AG09309 (cell line): ENCODE results near the gene PRX.
A peak's percentile ranks its signal among the peaks of the same experiment; 100 is the strongest.

Experiments
- DNase-seq: peaks from one replicate; pipeline ENCODE4 v3.0.0-alpha.2; 2010; ENCODE audit warnings: low read depth
- H3K4me3 ChIP-seq: 2 replicates; pipeline ENCODE4 v1.5.1; 2011; ENCODE audit warnings: mild to moderate bottlenecking, low read depth, low read length, moderate library complexity; ENCODE audit not compliant: control insufficient read depth
- CTCF ChIP-seq: IDR thresholded peaks from 2 replicates; pipeline ENCODE4 v1.5.1; 2011; ENCODE audit warnings: mild to moderate bottlenecking, low read depth, low read length, inconsistent platforms; ENCODE audit not compliant: insufficient read depth, control insufficient read depth; ENCODE audit errors: missing control alignments

The PRX gene

GRCh38 chr19:40403262-40403984 is 9.8 kb downstream of the PRX start:
- peak; percentile 40 for DNase-seq
- TF ChIP-seq CTCF = no peak
- peak overlapping the region; percentile 71 for H3K4me3 ChIP-seq

- no peak for DNase-seq
- no peak overlapping the region for H3K4me3 ChIP-seq
- no peak for TF ChIP-seq CTCF
Measured at GRCh38 chr19:40400559-40400958, 12.6 kb downstream of the PRX start.

- H3K4me3 ChIP-seq = no peak overlapping the region
- TF ChIP-seq CTCF = no peak
Measured at GRCh38 chr19:40398417-40399131, 14.6 kb downstream of the PRX start.

GRCh38 chr19:40397568-40397906 is 15.6 kb downstream of the PRX start:
- DNase-seq = no peak
- H3K4me3 ChIP-seq = no peak overlapping the region
- TF ChIP-seq CTCF = no peak

More at GRCh38 chr19:40398417-40399131, 14.6 kb downstream of the PRX start:
- no peak for DNase-seq

- no peak for TF ChIP-seq CTCF
- no peak overlapping the region for H3K4me3 ChIP-seq
Measured at GRCh38 chr19:40396886-40397567, 16.2 kb downstream of the PRX start.

GRCh38 chr19:40395956-40396355 is 17.2 kb downstream of the PRX start:
- no peak for TF ChIP-seq CTCF
- no peak for DNase-seq
- H3K4me3 ChIP-seq = no peak overlapping the region

More at GRCh38 chr19:40396886-40397567, 16.2 kb downstream of the PRX start:
- no peak for DNase-seq
